Stimulated activated CD4-positive, alpha-beta T cell treated with anti-CD3 and anti-CD28 coated beads, Interleukin-4, amount 100 ng/mL, for 1 hour (primary cell): ENCODE data around the gene DSCAM.
"Not testable (repeated sequence)": the region's sequence is repeated elsewhere in the genome, so short reads cannot be mapped to it uniquely, and the experiment has no call there.

Source experiments
- DNase-seq: peaks from one replicate; pipeline ENCODE4 v3.0.0-alpha.2; 2020

DSCAM gene

GRCh38 chr21:40355076-40355475 is 491.9 kb downstream of the DSCAM start:
- DNase-seq: no peak

- no peak for DNase-seq
Observed at GRCh38 chr21:40351006-40351405, 496.0 kb downstream of the DSCAM start.

GRCh38 chr21:40349591-40349990 is 497.4 kb downstream of the DSCAM start:
- no peak for DNase-seq

- DNase-seq: no peak
Observed at GRCh38 chr21:40345711-40346321, 501.1 kb downstream of the DSCAM start.

- DNase-seq: no peak
Observed at GRCh38 chr21:40340357-40340756, 506.6 kb downstream of the DSCAM start.

GRCh38 chr21:40339050-40339449 is 507.9 kb downstream of the DSCAM start:
- DNase-seq: no peak

GRCh38 chr21:40337981-40338380 is 509.0 kb downstream of the DSCAM start:
- no peak for DNase-seq

GRCh38 chr21:40335704-40336103 is 511.3 kb downstream of the DSCAM start:
- no peak for DNase-seq

GRCh38 chr21:40334159-40334558 is 512.8 kb downstream of the DSCAM start:
- no peak for DNase-seq

GRCh38 chr21:40333731-40334130 is 513.2 kb downstream of the DSCAM start:
- no peak for DNase-seq

- no peak for DNase-seq
Observed at GRCh38 chr21:40331804-40332203, 515.2 kb downstream of the DSCAM start.

- DNase-seq: no peak
Observed at GRCh38 chr21:40331172-40331571, 515.8 kb downstream of the DSCAM start.

GRCh38 chr21:40324389-40324788 is 522.6 kb downstream of the DSCAM start:
- DNase-seq: no peak

- DNase-seq: not testable (repeated sequence)
Observed at GRCh38 chr21:40320718-40321117, 526.2 kb downstream of the DSCAM start.

GRCh38 chr21:40318371-40318770 is 528.6 kb downstream of the DSCAM start:
- no peak for DNase-seq

- DNase-seq: no peak
Observed at GRCh38 chr21:40316104-40316503, 530.9 kb downstream of the DSCAM start.

GRCh38 chr21:40315626-40316025 is 531.3 kb downstream of the DSCAM start:
- no peak for DNase-seq

GRCh38 chr21:40313260-40313659 is 533.7 kb downstream of the DSCAM start:
- no peak for DNase-seq

GRCh38 chr21:40300300-40300699 is 546.7 kb downstream of the DSCAM start:
- DNase-seq: no peak

- no peak for DNase-seq
Observed at GRCh38 chr21:40299451-40299850, 547.5 kb downstream of the DSCAM start.

GRCh38 chr21:40294345-40294744 is 552.6 kb downstream of the DSCAM start:
- no peak for DNase-seq

- DNase-seq: no peak
Observed at GRCh38 chr21:40291560-40291959, 555.4 kb downstream of the DSCAM start.

- DNase-seq: no peak
Observed at GRCh38 chr21:40284409-40284808, 562.5 kb downstream of the DSCAM start.

- no peak for DNase-seq
Observed at GRCh38 chr21:40282912-40283886, 563.8 kb downstream of the DSCAM start.
